ENCODE results near the gene SP7.

DNA sequence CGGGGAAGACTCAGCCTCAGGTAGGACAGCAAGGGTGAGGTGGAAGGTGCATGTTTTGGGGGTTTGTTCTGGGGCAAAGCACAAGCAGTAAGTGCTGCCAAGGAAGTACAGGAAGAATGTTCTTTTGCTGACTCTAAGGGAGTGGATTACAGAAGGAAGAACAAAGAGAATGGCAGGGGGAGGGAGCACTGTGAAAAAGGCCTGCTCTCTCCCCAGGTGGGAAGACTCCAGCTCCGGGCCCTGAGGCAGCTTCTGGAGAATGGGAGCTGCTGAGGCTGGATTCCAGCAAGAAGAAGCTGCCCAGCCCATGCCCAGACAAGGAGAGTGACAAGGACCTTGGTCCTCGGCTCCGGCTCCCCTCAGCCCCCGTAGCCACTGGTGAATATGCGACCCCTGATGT is 47.8 kb downstream of the SP7 start:
- TF ChIP-seq ZNF274 (IDR thresholded peaks at IDR 0.05; ENCODE audit: low read depth, low read length) = no peak
- no peak for TF ChIP-seq YY1 (IDR thresholded peaks at IDR 0.05; ENCODE audit: insufficient read depth, insufficient read length)

All from NT2/D1 (cell line).